ENCODE data around the gene DECR2.

The DECR2 gene

DNA sequence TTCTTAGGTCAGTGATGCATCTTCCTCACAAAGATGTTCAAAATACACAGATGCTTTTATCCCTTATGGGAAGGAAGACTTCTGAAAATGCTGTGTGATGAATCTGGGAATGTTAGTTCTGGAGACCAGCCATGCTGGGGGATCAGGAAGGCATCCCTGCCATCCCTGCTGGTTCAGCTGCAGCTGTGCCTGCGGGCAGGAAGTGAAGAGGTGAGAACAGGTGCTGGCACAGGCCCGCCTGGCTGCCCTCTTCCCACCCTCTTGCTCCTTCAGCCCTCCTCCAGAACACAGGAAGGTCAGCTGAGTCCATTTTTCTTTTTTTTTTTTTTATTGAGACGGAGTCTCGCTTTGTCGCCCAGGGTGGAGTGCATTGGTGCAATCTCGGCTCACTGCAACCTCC lies 38.9 kb downstream of the DECR2 start:
- TF ChIP-seq, protein P1, sequence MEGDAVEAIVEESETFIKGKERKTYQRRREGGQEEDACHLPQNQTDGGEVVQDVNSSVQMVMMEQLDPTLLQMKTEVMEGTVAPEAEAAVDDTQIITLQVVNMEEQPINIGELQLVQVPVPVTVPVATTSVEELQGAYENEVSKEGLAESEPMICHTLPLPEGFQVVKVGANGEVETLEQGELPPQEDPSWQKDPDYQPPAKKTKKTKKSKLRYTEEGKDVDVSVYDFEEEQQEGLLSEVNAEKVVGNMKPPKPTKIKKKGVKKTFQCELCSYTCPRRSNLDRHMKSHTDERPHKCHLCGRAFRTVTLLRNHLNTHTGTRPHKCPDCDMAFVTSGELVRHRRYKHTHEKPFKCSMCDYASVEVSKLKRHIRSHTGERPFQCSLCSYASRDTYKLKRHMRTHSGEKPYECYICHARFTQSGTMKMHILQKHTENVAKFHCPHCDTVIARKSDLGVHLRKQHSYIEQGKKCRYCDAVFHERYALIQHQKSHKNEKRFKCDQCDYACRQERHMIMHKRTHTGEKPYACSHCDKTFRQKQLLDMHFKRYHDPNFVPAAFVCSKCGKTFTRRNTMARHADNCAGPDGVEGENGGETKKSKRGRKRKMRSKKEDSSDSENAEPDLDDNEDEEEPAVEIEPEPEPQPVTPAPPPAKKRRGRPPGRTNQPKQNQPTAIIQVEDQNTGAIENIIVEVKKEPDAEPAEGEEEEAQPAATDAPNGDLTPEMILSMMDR (IDR thresholded peaks at IDR 0.05; ENCODE audit: low read depth, low read length, missing control alignments) = no peak
- no peak for DNase-seq (ENCODE audit: extremely low read depth, low read depth)
- H3K4me3 ChIP-seq (replicated peaks; ENCODE audit: low read depth, low read length) = no peak overlapping the region

DNA sequence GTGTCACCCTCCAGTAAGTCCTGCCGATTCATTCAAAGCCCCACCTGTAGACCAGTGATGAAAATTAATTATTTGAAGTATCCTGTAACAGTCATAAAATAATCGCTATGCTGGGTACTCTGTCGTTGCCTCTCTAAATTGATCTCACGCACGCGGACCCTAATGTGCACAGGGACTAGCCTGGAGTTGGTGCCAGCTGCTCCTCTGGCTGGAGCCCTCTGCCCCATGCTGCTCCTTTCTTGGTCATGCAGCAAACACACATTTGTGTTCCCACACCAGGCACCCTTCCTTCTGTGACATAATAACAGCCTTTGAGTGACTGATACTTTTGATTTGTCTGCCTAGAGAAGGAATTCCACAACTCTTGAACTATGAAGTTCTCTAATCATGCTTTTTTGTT lies 39.8 kb downstream of the DECR2 start:
- no peak for DNase-seq (ENCODE audit: extremely low read depth, low read depth)
- no peak overlapping the region for H3K4me3 ChIP-seq (replicated peaks; ENCODE audit: low read depth, low read length)
- TF ChIP-seq, protein P1 (IDR thresholded peaks at IDR 0.05; ENCODE audit: low read depth, low read length, missing control alignments) = no peak

DNA sequence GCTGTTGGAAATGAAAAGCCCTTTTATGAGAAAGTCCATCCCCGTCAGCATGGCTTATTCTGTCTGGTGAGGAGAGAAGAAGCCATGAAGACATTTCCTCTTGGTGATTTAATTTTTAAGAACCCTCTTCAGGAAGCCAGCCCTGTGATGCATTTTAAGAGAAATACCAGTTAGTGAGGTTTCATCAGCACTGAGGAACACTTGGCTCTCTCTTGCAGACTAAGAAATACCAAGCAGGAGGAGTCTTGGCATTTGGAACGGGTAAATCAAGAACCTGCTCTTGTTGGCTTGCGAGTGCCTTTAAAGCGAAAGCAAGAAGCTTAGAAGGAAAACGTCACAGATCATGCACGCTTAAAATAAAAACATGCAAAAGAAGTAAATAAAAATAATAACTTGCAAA lies 41.3 kb downstream of the DECR2 start:
- DNase-seq (ENCODE audit: extremely low read depth, low read depth) = no peak
- TF ChIP-seq, protein P1 (IDR thresholded peaks at IDR 0.05; ENCODE audit: low read depth, low read length, missing control alignments) = no peak
- H3K4me3 ChIP-seq (replicated peaks; ENCODE audit: low read depth, low read length) = no peak overlapping the region

DNA sequence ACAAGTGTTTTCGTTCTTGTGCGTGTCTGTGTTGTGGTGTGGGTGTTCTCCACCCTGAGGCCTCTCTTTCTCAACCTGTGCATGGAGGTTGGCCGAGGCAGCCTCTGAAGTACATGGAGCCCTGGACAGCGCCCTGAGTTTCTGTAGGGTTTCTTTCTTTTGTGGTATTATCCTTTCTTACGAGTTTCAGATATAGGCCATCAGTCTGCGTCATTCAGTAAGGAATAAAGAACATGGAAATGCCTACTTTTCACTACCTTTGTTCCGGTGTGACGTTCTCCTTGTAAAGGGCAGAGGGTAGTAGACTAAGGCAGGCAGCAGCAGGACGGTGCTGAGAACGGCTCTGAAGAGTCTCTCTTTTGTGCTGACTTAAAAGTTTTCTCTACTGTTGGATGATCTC lies 42.3 kb downstream of the DECR2 start:
- DNase-seq (ENCODE audit: extremely low read depth, low read depth) = no peak
- H3K4me3 ChIP-seq (replicated peaks; ENCODE audit: low read depth, low read length) = no peak overlapping the region
- TF ChIP-seq, protein P1 (IDR thresholded peaks at IDR 0.05; ENCODE audit: low read depth, low read length, missing control alignments) = no peak

DNA sequence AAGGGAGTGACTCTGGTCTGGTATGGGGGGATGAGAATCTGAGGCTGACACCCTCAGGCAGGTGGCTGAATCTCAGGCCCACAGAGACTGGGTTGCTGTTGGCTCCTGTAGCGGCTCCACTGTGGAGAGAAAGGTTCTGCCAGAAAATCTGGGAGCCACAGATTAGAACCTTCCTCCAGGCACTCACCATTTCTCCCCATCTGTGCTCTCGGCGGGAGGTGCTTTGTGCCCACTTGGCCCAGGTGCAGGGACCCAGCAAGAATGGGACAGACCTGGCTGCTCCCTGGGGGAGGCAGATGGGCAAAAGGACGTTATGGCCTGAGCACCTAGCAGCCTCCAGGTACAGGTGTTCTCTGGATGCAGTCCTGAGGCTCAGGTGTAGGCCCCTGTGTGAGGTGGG lies 43.9 kb downstream of the DECR2 start:
- no peak overlapping the region for H3K4me3 ChIP-seq (replicated peaks; ENCODE audit: low read depth, low read length)
- TF ChIP-seq, protein P1 (IDR thresholded peaks at IDR 0.05; ENCODE audit: low read depth, low read length, missing control alignments) = no peak
- DNase-seq (ENCODE audit: extremely low read depth, low read depth) = no peak

DNA sequence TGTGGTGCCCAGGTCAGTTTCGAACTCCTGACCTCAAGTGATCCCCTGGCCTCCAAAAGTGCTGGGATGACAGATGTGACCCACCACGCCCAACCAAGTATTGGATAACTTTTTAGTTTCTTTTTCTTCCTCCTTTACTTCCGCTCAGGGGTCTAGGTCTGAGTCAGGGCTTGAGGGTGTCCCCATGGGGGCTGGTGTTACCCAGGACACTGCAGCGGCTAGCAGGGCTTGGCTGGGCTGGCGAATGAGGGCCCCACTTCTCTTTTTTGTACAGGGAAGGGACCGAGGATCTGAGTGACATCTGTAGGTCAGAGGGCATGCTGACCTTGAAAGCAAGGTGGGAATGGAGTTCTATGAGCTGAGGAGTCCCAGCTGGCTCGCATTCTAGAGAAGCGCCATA lies 48.7 kb downstream of the DECR2 start:
- TF ChIP-seq, protein P1 (IDR thresholded peaks at IDR 0.05; ENCODE audit: low read depth, low read length, missing control alignments) = no peak
- H3K4me3 ChIP-seq (replicated peaks; ENCODE audit: low read depth, low read length) = no peak overlapping the region
- DNase-seq (ENCODE audit: extremely low read depth, low read depth) = no peak

DNA sequence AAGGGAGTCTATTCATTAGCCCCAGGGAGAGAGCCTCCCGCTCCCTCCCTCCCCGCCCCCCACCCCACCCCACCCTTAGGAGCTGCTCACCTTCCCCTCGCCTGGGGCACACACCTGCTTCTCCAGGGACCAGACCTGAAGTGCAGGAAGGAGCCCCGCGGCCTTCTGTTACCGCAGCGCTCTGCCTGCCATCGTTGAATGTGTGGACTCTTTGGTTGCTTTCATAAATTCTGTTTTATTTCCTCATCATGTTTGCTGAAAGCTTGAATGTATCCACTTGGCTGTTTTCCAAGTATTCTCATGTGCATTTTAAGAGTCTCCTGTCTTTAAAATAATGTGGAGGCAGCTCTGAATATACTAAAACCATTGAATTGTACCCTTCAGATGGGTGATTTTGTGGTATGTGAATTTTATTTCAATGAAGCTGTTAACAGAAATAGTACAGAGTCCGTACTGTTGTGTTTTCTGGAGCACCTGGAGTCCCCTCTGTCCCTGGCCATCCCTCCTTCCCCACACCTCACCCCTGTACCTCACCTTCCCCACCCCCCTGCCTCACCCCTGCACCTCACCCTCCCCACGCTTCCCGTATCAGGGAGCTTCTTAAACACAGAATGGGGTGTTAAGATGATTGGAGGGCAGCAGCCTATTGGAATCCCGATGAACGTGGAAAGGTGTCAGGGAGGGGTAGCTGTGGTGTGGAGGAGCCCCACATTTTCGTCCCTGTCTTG lies 49.3 kb downstream of the DECR2 start:
- no peak for DNase-seq (ENCODE audit: extremely low read depth, low read depth)
- H3K4me3 ChIP-seq (replicated peaks; ENCODE audit: low read depth, low read length) = no peak overlapping the region
- TF ChIP-seq, protein P1 (IDR thresholded peaks at IDR 0.05; ENCODE audit: low read depth, low read length, missing control alignments) = no peak
